HG02759 (cell line): Measurements from ENCODE around the gene EXOC4.
A peak's percentile ranks its signal among the peaks of the same experiment; 100 is the strongest.
"Not testable (repeated sequence)": the region's sequence is repeated elsewhere in the genome, so short reads cannot be mapped to it uniquely, and the experiment has no call there.

ENCODE experiments used
- ATAC-seq: cut with Tn5 transposase; IDR thresholded peaks from one replicate; pipeline ENCODE4 v1.9.1; 2021; ENCODE audit warnings: mild to moderate bottlenecking, moderate library complexity; ENCODE audit not compliant: unreplicated experiment

Gene EXOC4

GRCh38 chr7:133775201-133775600 is 522.3 kb downstream of the EXOC4 start:
- no peak for ATAC-seq

GRCh38 chr7:133776266-133776665 is 523.4 kb downstream of the EXOC4 start:
- ATAC-seq, result no peak

GRCh38 chr7:133777701-133778100 is 524.8 kb downstream of the EXOC4 start:
- no peak for ATAC-seq

GRCh38 chr7:133778472-133778871 is 525.6 kb downstream of the EXOC4 start:
- ATAC-seq, result peak; percentile 95

- not testable (repeated sequence) for ATAC-seq
Measured at GRCh38 chr7:133779538-133779937, 526.7 kb downstream of the EXOC4 start.

GRCh38 chr7:133780912-133781311 is 528.0 kb downstream of the EXOC4 start:
- no peak for ATAC-seq

- ATAC-seq, result no peak
Measured at GRCh38 chr7:133781486-133782090, 528.7 kb downstream of the EXOC4 start.

GRCh38 chr7:133782470-133782869 is 529.6 kb downstream of the EXOC4 start:
- ATAC-seq, result no peak

- no peak for ATAC-seq
Measured at GRCh38 chr7:133783276-133783675, 530.4 kb downstream of the EXOC4 start.

- ATAC-seq, result no peak
Measured at GRCh38 chr7:133784486-133785001, 531.7 kb downstream of the EXOC4 start.

GRCh38 chr7:133786401-133786937 is 533.6 kb downstream of the EXOC4 start:
- ATAC-seq, result no peak

GRCh38 chr7:133789974-133790373 is 537.1 kb downstream of the EXOC4 start:
- ATAC-seq, result no peak

GRCh38 chr7:133790911-133791310 is 538.0 kb downstream of the EXOC4 start:
- no peak for ATAC-seq

- no peak for ATAC-seq
Measured at GRCh38 chr7:133794479-133794878, 541.6 kb downstream of the EXOC4 start.

GRCh38 chr7:133795068-133795665 is 542.3 kb downstream of the EXOC4 start:
- no peak for ATAC-seq

- ATAC-seq, result no peak
Measured at GRCh38 chr7:133796782-133797745, 544.2 kb downstream of the EXOC4 start.

GRCh38 chr7:133797818-133798520 is 545.1 kb downstream of the EXOC4 start:
- no peak for ATAC-seq

GRCh38 chr7:133801341-133801740 is 548.5 kb downstream of the EXOC4 start:
- no peak for ATAC-seq

GRCh38 chr7:133804127-133804526 is 551.2 kb downstream of the EXOC4 start:
- peak; percentile 65 for ATAC-seq

GRCh38 chr7:133805426-133805825 is 552.5 kb downstream of the EXOC4 start:
- no peak for ATAC-seq
